ENCODE data around the gene SMAD3. TPM values are rescaled to one million over a fixed set of nuclear protein-coding genes. Genes with fewer than 3 reads are reported as not detected.
A peak's percentile ranks its signal among the peaks of the same experiment; 100 is the strongest.

The SMAD3 gene
- total RNA-seq, 1 experiment from 2014 or later, result 89.2 TPM

GRCh38 chr15:67196222-67196621 is 130.8 kb downstream of the SMAD3 start:
- Histone ChIP-seq H3K4me2 (ENCODE audit: low read length) (no peak overlapping the region), H3K27me3 (ENCODE audit: insufficient read depth, low read length) (no peaks in the 10 kb centered on the region), H3K4me3 (replicated peaks in 1 of 2; ENCODE audit: low read depth in 1 of 2, low read length in 2 of 2) (no peak overlapping the region), H3K4me1 (ENCODE audit: control insufficient read depth in 1 of 2, insufficient read depth in 2 of 2, low read length in 2 of 2) (no peaks in the 10 kb centered on the region), H3K9me3 (ENCODE audit: control insufficient read depth in 1 of 2, insufficient read depth in 1 of 2, low read depth in 1 of 2, low read length in 2 of 2) (no peaks in the 10 kb centered on the region), H3K27ac (ENCODE audit: low read depth, low read length) (no peak overlapping the region), H3K9ac (ENCODE audit: low read length) (no peak overlapping the region), H4K20me1 (ENCODE audit: insufficient read depth) (no peaks in the 10 kb centered on the region), H3K36me3 (ENCODE audit: control insufficient read depth in 1 of 2, insufficient read depth in 2 of 2, low read length in 2 of 2) (peaks cover 8 to 22% of the 10 kb centered on the region in 2 experiments; a peak in 3 of 4 replicates), H3K79me2 (ENCODE audit: insufficient read depth, low read length) (no peaks in the 10 kb centered on the region), H2AFZ (ENCODE audit: low read depth, low read length, poor library complexity, severe bottlenecking) (no peak overlapping the region), H3K9me2 (ENCODE audit: insufficient read depth) (no peaks in the 10 kb centered on the region)
- ChIA-PET RAD21 (ENCODE audit: low non-redundant PET in 1 of 2, low total read pairs in 2 of 2, uncharacterized antibody in 2 of 2, unreplicated experiment in 2 of 2) (no interaction called here), CTCF (interaction anchor here (1.3 kb wide), 1 partner anchor 250 kb away, joined by 3 read pairs; no protein-coding TSS in a partner anchor), POLR2A (no interaction called here)
- TF ChIP-seq SIN3A (IDR thresholded peaks at IDR 0.05; ENCODE audit: low read depth) (no peak), POLR2AphosphoS5 (IDR thresholded peaks at IDR 0.05; ENCODE audit: low read depth, low read length) (peak; percentile 36), CBX3 (IDR thresholded peaks at IDR 0.05; ENCODE audit: low read depth) (no peak)
- intact Hi-C loops (cut with micrococcal nuclease), result no loop called here
- BruUV-seq (replicated peaks), result no TSS peak
- DNase-seq (ENCODE audit: low read depth, low spot score) (no peak), ATAC-seq (peak; percentile 22; the same call in 1 of the 2 replicates)

- POLR2A ChIA-PET, result no interaction called here
- CTCF ChIA-PET, result interaction anchor here (1.3 kb wide), 1 partner anchor 250 kb away, joined by 3 read pairs; no protein-coding TSS in a partner anchor
- H3K4me1 ChIP-seq (ENCODE audit: control insufficient read depth in 1 of 2, insufficient read depth in 2 of 2, low read length in 2 of 2), result no peaks in the 10 kb centered on the region
- H3K4me3 ChIP-seq (replicated peaks in 1 of 2; ENCODE audit: low read depth in 1 of 2, low read length in 2 of 2), result no peak overlapping the region
- no peaks in the 10 kb centered on the region for H3K79me2 ChIP-seq (ENCODE audit: insufficient read depth, low read length)
- TSS peak; percentile 8 for BruUV-seq (replicated peaks)
- H3K9ac ChIP-seq (ENCODE audit: low read length), result no peak overlapping the region
- H2AFZ ChIP-seq (ENCODE audit: low read depth, low read length, poor library complexity, severe bottlenecking), result no peak overlapping the region
- 0 out of 2 replicates have a peak overlapping the region, but pooled peaks have one; percentile 14 for H3K27ac ChIP-seq (ENCODE audit: low read depth, low read length)
- no peaks in the 10 kb centered on the region for H3K9me2 ChIP-seq (ENCODE audit: insufficient read depth)
- no peak overlapping the region for H3K4me2 ChIP-seq (ENCODE audit: low read length)
- TF ChIP-seq RAD21 (IDR thresholded peaks at IDR 0.05; ENCODE audit: low read depth) (no peak), ZFX (IDR thresholded peaks at IDR 0.05) (no peak), POLR2A (IDR thresholded peaks at IDR 0.05; ENCODE audit: borderline replicate concordance, extremely low read depth, insufficient read depth, insufficient read length) (no peak), MAX (IDR thresholded peaks at IDR 0.05) (no peak), SIN3A (IDR thresholded peaks at IDR 0.05; ENCODE audit: low read depth) (no peak), REST (IDR thresholded peaks at IDR 0.05; ENCODE audit: low read depth) (no peak), FOSL1 (IDR thresholded peaks at IDR 0.05; ENCODE audit: low read depth) (no peak)
- H3K27me3 ChIP-seq (ENCODE audit: insufficient read depth, low read length), result no peaks in the 10 kb centered on the region
- ATAC-seq (peak; percentile 35), DNase-seq (ENCODE audit: low read depth, low spot score) (no peak)
- RAD21 ChIA-PET (ENCODE audit: low non-redundant PET in 1 of 2, low total read pairs in 2 of 2, uncharacterized antibody in 2 of 2, unreplicated experiment in 2 of 2), result no interaction called here
- no peaks in the 10 kb centered on the region for H3K9me3 ChIP-seq (ENCODE audit: control insufficient read depth in 1 of 2, insufficient read depth in 1 of 2, low read depth in 1 of 2, low read length in 2 of 2)
- no peaks in the 10 kb centered on the region for H4K20me1 ChIP-seq (ENCODE audit: insufficient read depth)
- intact Hi-C loops (cut with micrococcal nuclease), result no loop called here
- peaks cover 8 to 23% of the 10 kb centered on the region in 2 experiments; a peak in 3 of 4 replicates for H3K36me3 ChIP-seq (ENCODE audit: control insufficient read depth in 1 of 2, insufficient read depth in 2 of 2, low read length in 2 of 2)
These were observed 131.4 kb downstream of the SMAD3 start for GRCh38 chr15:67196672-67197363.
